Lower leg skin (tissue), 3 donors: Measurements from ENCODE around the gene ZNF180.

Experiments
- CTCF ChIP-seq, 3 donors: fragments of 450-650 bp; IDR thresholded peaks; one replicate each; pipeline ENCODE4 v1.5.1; 2016; ENCODE audit warnings: antibody characterized with exemption in 3 of 3, mild to moderate bottlenecking in 3 of 3, moderate library complexity in 2 of 3
- POLR2A ChIP-seq, 2 donors: fragments of 450-650 bp; IDR thresholded peaks; one replicate each; pipeline ENCODE4 v1.6.1; 2016 to 2017; ENCODE audit warnings: antibody characterized with exemption in 2 of 2, mild to moderate bottlenecking in 1 of 2, moderate library complexity in 1 of 2

GRCh38 chr19:44499559-44499958 is 763 bp downstream of the ZNF180 start:
- TF ChIP-seq CTCF (IDR thresholded peaks at IDR 0.05) (no peak), POLR2A (IDR thresholded peaks at IDR 0.05) (no peak)
